Liver (tissue), 3 donors: ENCODE results near the gene SARDH.

ENCODE experiments used
- CTCF ChIP-seq: fragments of 150-350 bp; IDR thresholded peaks from 2 replicates; pipeline ENCODE4 v1.5.1; 2017; ENCODE audit warnings: improper control_type of control experiment, low read depth, low read length; ENCODE audit not compliant: missing input control
- GABPA ChIP-seq, 2 donors: IDR thresholded peaks in 1 of 2; conservative IDR thresholded peaks in 1 of 2; 2 replicates each; pipeline ENCODE4 v1.6.1; 2016; ENCODE audit warnings: antibody characterized with exemption in 2 of 2, mild to moderate bottlenecking in 1 of 2, moderate library complexity in 1 of 2
- JUND ChIP-seq, 2 donors: IDR thresholded peaks; 2 replicates each; pipeline ENCODE4 v1.6.1; 2016; ENCODE audit warnings: antibody characterized with exemption in 2 of 2
- MAX ChIP-seq: IDR thresholded peaks from 2 replicates; pipeline ENCODE4 v1.6.1; 2016; ENCODE audit warnings: antibody characterized with exemption
- RAD21 ChIP-seq, 2 donors: IDR thresholded peaks; 2 replicates each; pipeline ENCODE4 v1.6.1; 2016; ENCODE audit warnings: antibody characterized with exemption in 2 of 2, mild to moderate bottlenecking in 2 of 2
- TAF1 ChIP-seq: conservative IDR thresholded peaks from 2 replicates; pipeline ENCODE4 v1.6.1; 2016; ENCODE audit warnings: antibody characterized with exemption, mild to moderate bottlenecking
- TF ChIP-seq, protein P1 (sequence below): IDR thresholded peaks from 2 replicates; pipeline ENCODE4 v1.6.1; 2016; ENCODE audit warnings: antibody characterized with exemption
- donor health status: healthy.
- donor health status: healthy.

DNA sequence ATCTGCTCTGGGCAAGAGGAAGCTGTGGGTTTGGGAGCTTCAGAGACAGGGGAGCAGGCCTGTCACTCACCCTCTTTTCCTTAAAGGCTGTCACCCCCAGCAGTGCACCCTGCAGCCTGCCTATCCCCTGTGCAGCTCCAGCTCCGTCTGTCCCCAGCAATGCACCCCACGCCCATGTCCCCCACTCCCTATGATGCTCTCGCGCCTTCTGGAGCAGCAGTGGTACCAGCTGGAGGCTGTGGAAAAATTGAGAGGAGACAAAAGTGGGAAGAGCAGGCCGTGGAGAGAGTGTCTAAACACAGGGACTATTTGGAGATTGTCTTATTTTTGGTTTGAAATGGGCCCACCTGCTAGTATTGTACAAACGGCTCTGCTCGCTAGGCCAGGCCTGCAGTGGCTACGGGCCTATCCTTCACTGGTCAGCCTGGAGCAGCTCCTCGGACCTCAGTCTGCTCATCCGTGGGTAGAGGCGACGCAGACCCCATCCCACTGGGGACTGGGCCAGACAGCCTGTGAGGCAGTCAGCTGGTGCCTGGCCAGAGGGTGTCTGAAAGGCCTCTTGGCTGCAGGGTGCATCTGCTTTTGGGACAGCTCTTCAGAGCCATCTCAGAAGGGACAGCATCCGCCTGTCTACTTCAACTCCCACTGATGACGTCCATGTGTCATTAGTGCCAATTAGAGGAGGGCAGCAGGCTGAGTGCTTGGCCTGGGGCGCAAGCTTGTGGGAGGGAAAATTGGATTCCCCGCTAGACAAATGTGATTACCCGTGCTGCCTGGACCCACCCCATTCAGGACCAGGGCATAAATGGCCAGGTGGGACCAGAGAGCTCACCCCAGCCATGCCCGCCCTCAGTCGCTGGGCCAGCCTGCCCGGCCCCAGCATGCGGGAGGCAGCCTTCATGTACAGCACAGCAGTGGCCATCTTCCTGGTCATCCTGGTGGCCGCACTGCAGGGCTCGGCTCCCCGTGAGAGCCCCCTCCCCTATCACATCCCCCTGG is 102.3 kb downstream of the SARDH start, which contains the start of gene DBH:
- no peak for TF ChIP-seq RAD21 (IDR thresholded peaks at IDR 0.05)
- TF ChIP-seq, protein P1, sequence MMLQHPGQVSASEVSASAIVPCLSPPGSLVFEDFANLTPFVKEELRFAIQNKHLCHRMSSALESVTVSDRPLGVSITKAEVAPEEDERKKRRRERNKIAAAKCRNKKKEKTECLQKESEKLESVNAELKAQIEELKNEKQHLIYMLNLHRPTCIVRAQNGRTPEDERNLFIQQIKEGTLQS, result no peak
- TF ChIP-seq MAX, result no peak
- no peak for TF ChIP-seq CTCF
- TF ChIP-seq JUND (IDR thresholded peaks at IDR 0.05), result no peak
- TF ChIP-seq TAF1, result no peak
- TF ChIP-seq GABPA (IDR thresholded peaks at IDR 0.05 in 1 of 2, conservative IDR thresholded peaks at IDR 0.05 in 1 of 2), result no peak
